Adrenal gland (tissue), 5 donors: ENCODE results near the gene PAQR4.

Source experiments
- CTCF ChIP-seq, 6 experiments: fragments of 450-650 bp in 4 of 6; fragments of 200-600 bp in 2 of 6; sonication (generic) in 1 of 6; IDR thresholded peaks; 1 replicate in 5 of 6; 2 replicates in 1 of 6; pipeline versions ENCODE4 v1.5.1 to v1.8.0; 2016 to 2021; ENCODE audit warnings: antibody characterized with exemption in 6 of 6, mild to moderate bottlenecking in 2 of 6, moderate library complexity in 1 of 6
- POLR2A ChIP-seq, 2 donors: fragments of 450-650 bp; IDR thresholded peaks; one replicate each; pipeline ENCODE4 v1.6.1; 2017; ENCODE audit warnings: antibody characterized with exemption in 2 of 2, mild to moderate bottlenecking in 2 of 2, moderate library complexity in 1 of 2
- donor health status: DM: no; HTN: no; CAD: no.

GRCh38 chr16:3019594-3020246 is 50.6 kb downstream of the PAQR4 start:
- TF ChIP-seq CTCF (IDR thresholded peaks at IDR 0.05) (no peak), POLR2A (IDR thresholded peaks at IDR 0.05) (no peak)
